Ovary (tissue), 9 donors: Measurements from ENCODE around the gene DDX39A. TPM values are rescaled to one million over a fixed set of nuclear protein-coding genes. Genes with fewer than 3 reads are reported as not detected.

Experiments
- DNase-seq, 5 donors: peaks; one replicate each; pipeline ENCODE4 v3.0.0-alpha.2; 2019 to 2020
- H3K27ac ChIP-seq, 2 donors: fragments of 200-600 bp; one replicate each; pipeline versions ENCODE4 v1.5.1 to v1.8.0; 2019 to 2022
- H3K27me3 ChIP-seq: fragments of 200-600 bp; one replicate; pipeline ENCODE4 v1.8.0; 2022
- H3K36me3 ChIP-seq: fragments of 200-600 bp; sonication (generic); one replicate; pipeline ENCODE4 v1.5.1; 2019
- H3K4me1 ChIP-seq: one replicate; pipeline ENCODE4 v1.8.1; 2013; ENCODE audit warnings: mild to moderate bottlenecking, moderate library complexity; ENCODE audit not compliant: insufficient read depth
- H3K4me3 ChIP-seq: fragments of 200-600 bp; sonication (generic); one replicate; pipeline ENCODE4 v1.5.1; 2017
- H3K9me3 ChIP-seq, 2 donors: fragments of 200-600 bp in 1 of 2; sonication (generic) in 1 of 2; one replicate each; pipeline versions ENCODE4 v1.5.1 to v1.8.1; 2013 to 2019; ENCODE audit warnings: mild to moderate bottlenecking in 1 of 2, moderate library complexity in 1 of 2
- EP300 ChIP-seq: sonication (generic); formaldehyde crosslinking; IDR thresholded peaks from one replicate; pipeline ENCODE4 v1.6.1; 2017; ENCODE audit warnings: antibody characterized with exemption
- POLR2A ChIP-seq: fragments of 450-650 bp; IDR thresholded peaks from one replicate; pipeline ENCODE4 v1.6.1; 2017; ENCODE audit warnings: antibody characterized with exemption, mild to moderate bottlenecking, moderate library complexity
- WGBS, 3 donors: extraction: QIAGEN DNeasy Blood & Tissue Kit in 1 of 3; methylation state at CpG; one replicate each; pipeline versions ENCODE4 v1.1.5 to v1.1.7; 2013 to 2017; 5-methylcytosine and 5-hydroxymethylcytosine counted together
- intact Hi-C, 4 donors: fragments of 100-400 bp; cut with DNase I; formaldehyde crosslinking; loops; one replicate each; pipeline versions ENCODE4 v1.11.0 to v1.15.1; 2022 to 2023
- polyA plus RNA-seq, 2 donors: library from polyadenylated mRNA; stranded (reverse); fragments of 200-250 nt in 1 of 2; fragments of 350-450 nt in 1 of 2; fragmentation: Illumina TruSeq in 1 of 2; extraction: RNeasy Lipid Tissue Mini Kit (QIAGEN cat#74804) in 1 of 2; gene quantifications; one replicate each; pipeline ENCODE4 v1.2.3, GENCODE V29; 2013 to 2014
- total RNA-seq, 7 donors: library from RNA; depleted of rRNA in 2 of 7; stranded (reverse); fragments of >200 nt in 2 of 7; fragmentation: NEBNext Ultra II Directional in 3 of 7; extraction: Animal tissue kit (Norgen Biotek cat#: 25700) in 3 of 7; gene quantifications; one replicate each; pipeline versions ENCODE4 v1.1.0 to v1.2.4, GENCODE V29; 2016 to 2023
- TF ChIP-seq, protein P1 (sequence below), 3 donors: fragments of 450-650 bp in 2 of 3; fragments of 200-600 bp in 1 of 3; IDR thresholded peaks; one replicate each; pipeline versions ENCODE4 v1.5.1 to v1.8.0; 2016 to 2022; ENCODE audit warnings: antibody characterized with exemption in 3 of 3, mild to moderate bottlenecking in 1 of 3
- donor health status: DM: no; HTN: no; CAD: no; lungs with moderate emphysema.
- donor health status: DM: no; HTN: no; CAD: no.
- donor health status: Bipolar disorder and iron deficiency.
- donor health status: DM: yes; HTN: yes; CAD: no.
- donor health status: DM: no; HTN: no; CAD: no.
- donor health status: DM: yes; HTN: yes; CAD: no.

DDX39A gene
- total and polyA plus RNA-seq, 9 donors = 7.9 to 48.4 (median 31.8) TPM

DNA sequence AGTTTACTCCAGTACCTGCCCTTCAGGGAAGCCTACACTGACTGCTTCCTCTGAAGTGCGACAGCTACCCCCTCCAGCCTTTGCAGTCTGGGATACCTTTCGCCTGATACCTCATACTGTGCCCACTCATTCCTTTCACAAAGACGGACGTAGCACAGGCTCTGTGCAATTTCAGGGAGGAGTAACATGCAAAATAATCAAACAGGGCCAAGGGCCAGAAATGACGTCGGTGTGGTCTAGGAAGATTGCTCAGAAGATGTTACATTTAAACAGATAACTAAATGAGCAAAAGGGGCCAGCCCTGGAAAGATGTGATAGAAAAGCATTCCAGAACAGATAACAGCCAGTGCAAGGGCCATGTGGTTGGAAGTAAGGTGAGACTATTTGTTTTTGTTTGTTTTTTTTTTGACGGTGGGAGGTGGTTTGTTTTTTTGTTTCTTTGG, 6.6 kb upstream of the DDX39A start:
- no peaks in the 10 kb centered on the region for H3K27me3 ChIP-seq
- no peaks in the 10 kb centered on the region for H3K4me1 ChIP-seq
- no peaks in the 10 kb centered on the region for H3K36me3 ChIP-seq
- TF ChIP-seq, protein P1, sequence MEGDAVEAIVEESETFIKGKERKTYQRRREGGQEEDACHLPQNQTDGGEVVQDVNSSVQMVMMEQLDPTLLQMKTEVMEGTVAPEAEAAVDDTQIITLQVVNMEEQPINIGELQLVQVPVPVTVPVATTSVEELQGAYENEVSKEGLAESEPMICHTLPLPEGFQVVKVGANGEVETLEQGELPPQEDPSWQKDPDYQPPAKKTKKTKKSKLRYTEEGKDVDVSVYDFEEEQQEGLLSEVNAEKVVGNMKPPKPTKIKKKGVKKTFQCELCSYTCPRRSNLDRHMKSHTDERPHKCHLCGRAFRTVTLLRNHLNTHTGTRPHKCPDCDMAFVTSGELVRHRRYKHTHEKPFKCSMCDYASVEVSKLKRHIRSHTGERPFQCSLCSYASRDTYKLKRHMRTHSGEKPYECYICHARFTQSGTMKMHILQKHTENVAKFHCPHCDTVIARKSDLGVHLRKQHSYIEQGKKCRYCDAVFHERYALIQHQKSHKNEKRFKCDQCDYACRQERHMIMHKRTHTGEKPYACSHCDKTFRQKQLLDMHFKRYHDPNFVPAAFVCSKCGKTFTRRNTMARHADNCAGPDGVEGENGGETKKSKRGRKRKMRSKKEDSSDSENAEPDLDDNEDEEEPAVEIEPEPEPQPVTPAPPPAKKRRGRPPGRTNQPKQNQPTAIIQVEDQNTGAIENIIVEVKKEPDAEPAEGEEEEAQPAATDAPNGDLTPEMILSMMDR (IDR thresholded peaks at IDR 0.05) = no peak
- no peak for TF ChIP-seq EP300
- no peak for TF ChIP-seq POLR2A
- no peaks in the 10 kb centered on the region for H3K9me3 ChIP-seq
- no peak for DNase-seq
- no peak overlapping the region for H3K27ac ChIP-seq
- intact Hi-C loops = no loop called here
- no peak overlapping the region for H3K4me3 ChIP-seq
- 49 to 56% (median 55%) methylated on average over 7 of the region's 7 CpGs for WGBS, 3 donors

DNA sequence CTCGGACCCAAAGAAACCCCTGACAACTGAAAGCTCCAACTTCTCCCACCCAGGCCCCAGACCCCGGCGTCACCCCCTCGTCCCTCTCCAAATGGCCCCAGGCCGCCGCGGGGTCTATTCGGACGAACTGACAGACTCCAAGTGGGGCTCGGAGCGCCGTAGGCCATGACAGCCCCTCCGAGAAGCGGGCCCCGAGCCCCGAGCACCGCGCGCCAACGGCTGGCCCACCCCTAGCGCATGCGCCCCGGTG, 360 bp downstream of the DDX39A start:
- Histone ChIP-seq H3K4me3 (peak overlapping the region; percentile 77), H3K27me3 (no peaks in the 10 kb centered on the region), H3K9me3 (no peaks in the 10 kb centered on the region), H3K27ac (peak overlapping the region; percentile 62 to 68), H3K4me1 (peaks cover 5% of the 10 kb centered on the region), H3K36me3 (no peaks in the 10 kb centered on the region)
- peak in 1 of 5 donors; percentile 74 for DNase-seq
- 0 to 1% (median 0%) methylated on average over 17 to 23 of the region's 23 CpGs for WGBS, 3 donors
- intact Hi-C loops = no loop called here
- TF ChIP-seq, protein P1 (IDR thresholded peaks at IDR 0.05) = no peak
- TF ChIP-seq EP300 = no peak
- no peak for TF ChIP-seq POLR2A

DNA sequence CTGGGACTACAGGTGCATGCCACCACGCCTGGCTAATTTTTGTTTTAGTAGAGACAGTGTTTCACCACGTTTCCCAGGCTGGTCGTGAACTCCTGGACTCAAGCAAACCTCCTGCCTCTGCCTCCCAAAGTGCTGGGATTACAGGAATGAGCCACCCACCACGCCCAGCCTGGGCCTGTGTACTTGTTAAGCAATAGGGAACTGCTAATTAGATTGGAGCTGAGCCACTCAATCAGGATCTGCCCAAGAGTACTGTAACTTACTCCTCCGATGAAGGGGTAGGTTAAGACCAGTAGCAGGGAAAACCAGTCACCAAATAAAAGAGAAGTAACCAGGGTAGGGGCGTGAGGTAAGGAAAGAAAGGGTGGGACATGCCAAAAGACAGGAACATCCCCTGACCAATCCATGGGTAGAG, 2.3 kb downstream of the DDX39A start:
- 70 to 75% (median 72%) methylated on average over 6 of the region's 6 CpGs for WGBS, 3 donors
- DNase-seq = no peak
- intact Hi-C loops = no loop called here
- Histone ChIP-seq H3K27me3 (no peaks in the 10 kb centered on the region), H3K36me3 (no peaks in the 10 kb centered on the region), H3K4me1 (peaks cover 5% of the 10 kb centered on the region), H3K27ac (no peak overlapping the region), H3K9me3 (no peaks in the 10 kb centered on the region), H3K4me3 (no peak overlapping the region)
- TF ChIP-seq POLR2A (no peak), EP300 (no peak)
- TF ChIP-seq, protein P1 (IDR thresholded peaks at IDR 0.05) = no peak

DNA sequence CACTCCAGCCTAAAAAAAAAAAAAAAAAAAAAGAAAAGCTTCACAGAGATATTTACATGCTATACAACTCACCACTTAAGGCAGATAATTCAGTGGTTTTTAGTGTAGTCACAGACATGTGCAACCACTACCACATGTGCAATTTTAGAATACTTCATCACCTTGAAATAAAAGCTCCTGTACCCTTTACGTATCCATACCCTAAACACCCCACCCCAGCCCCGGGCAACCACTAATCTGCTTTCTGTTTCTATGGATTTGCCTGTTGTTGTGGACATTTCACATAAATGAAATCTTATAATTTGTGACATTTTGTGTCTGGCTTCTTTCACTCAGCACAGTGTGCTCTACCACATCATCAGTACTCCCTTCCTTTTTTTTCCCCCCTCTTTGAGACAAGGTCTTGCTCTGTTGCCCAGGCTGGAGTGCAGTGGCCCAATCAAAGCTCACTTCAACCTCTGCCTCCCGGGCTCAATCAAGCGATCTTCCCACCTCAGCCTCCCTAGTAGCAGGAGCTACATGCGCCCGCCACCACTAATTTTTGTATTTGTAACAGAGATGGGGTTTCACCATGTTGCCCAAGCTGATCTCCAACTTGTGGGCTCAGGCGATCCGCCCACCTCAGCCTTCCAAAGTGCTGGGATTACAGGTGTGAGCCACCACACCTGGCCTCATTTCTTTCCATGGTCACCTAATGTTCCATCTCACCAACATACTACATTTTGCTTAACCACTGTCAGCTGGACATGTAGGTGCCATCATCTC, 4.0 kb downstream of the DDX39A start:
- H3K36me3 ChIP-seq = no peaks in the 10 kb centered on the region
- no peak for TF ChIP-seq POLR2A
- no peak for TF ChIP-seq EP300
- TF ChIP-seq, protein P1 (IDR thresholded peaks at IDR 0.05) = no peak
- H3K4me1 ChIP-seq = peaks cover 5% of the 10 kb centered on the region
- H3K27ac ChIP-seq = no peak overlapping the region
- H3K27me3 ChIP-seq = no peaks in the 10 kb centered on the region
- WGBS, 3 donors = 95 to 96% (median 96%) methylated on average over 8 of the region's 8 CpGs
- H3K9me3 ChIP-seq = no peaks in the 10 kb centered on the region
- intact Hi-C loops = no loop called here
- no peak for DNase-seq
- no peak overlapping the region for H3K4me3 ChIP-seq
